PC-3 (cell line): ENCODE measurements around the gene TAF11.

Experiments
- EZH2 ChIP-seq: fragments of 300-600 bp; sonication (generic); IDR thresholded peaks from one replicate; pipeline ENCODE4 v1.6.1; 2017; ENCODE audit warnings: antibody characterized with exemption, mild to moderate bottlenecking, low read length; ENCODE audit not compliant: unreplicated experiment
- TF ChIP-seq, protein P1 (sequence below): fragments of 300-600 bp; sonication (generic); conservative IDR thresholded peaks from 2 replicates; pipeline ENCODE4 v1.5.1; 2017; ENCODE audit warnings: antibody characterized with exemption, low read depth, mild to moderate bottlenecking, low read length

GRCh38 chr6:34908194-34908593, 20.4 kb upstream of the TAF11 start:
- TF ChIP-seq, protein P1, sequence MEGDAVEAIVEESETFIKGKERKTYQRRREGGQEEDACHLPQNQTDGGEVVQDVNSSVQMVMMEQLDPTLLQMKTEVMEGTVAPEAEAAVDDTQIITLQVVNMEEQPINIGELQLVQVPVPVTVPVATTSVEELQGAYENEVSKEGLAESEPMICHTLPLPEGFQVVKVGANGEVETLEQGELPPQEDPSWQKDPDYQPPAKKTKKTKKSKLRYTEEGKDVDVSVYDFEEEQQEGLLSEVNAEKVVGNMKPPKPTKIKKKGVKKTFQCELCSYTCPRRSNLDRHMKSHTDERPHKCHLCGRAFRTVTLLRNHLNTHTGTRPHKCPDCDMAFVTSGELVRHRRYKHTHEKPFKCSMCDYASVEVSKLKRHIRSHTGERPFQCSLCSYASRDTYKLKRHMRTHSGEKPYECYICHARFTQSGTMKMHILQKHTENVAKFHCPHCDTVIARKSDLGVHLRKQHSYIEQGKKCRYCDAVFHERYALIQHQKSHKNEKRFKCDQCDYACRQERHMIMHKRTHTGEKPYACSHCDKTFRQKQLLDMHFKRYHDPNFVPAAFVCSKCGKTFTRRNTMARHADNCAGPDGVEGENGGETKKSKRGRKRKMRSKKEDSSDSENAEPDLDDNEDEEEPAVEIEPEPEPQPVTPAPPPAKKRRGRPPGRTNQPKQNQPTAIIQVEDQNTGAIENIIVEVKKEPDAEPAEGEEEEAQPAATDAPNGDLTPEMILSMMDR: no peak; the same call in 1 of the 2 replicates
- TF ChIP-seq EZH2: no peak
